AG08396 (cell line): Measurements from ENCODE around the gene AMFR.
A peak's percentile ranks its signal among the peaks of the same experiment; 100 is the strongest.

Experiments used
- DNase-seq: peaks from one replicate; pipeline ENCODE4 v3.0.0; 2012; ENCODE audit warnings: low spot score, mixed read lengths

The AMFR gene

GRCh38 chr16:56330476-56330875 is 94.9 kb downstream of the AMFR start:
- no peak for DNase-seq

- DNase-seq: no peak
These were observed 95.5 kb downstream of the AMFR start for GRCh38 chr16:56329887-56330286.

GRCh38 chr16:56328276-56329022 is 96.9 kb downstream of the AMFR start:
- no peak for DNase-seq

GRCh38 chr16:56327929-56328258 is 97.5 kb downstream of the AMFR start:
- DNase-seq: no peak

- no peak for DNase-seq
These were observed 98.0 kb downstream of the AMFR start for GRCh38 chr16:56327071-56327928.

- no peak for DNase-seq
These were observed 99.4 kb downstream of the AMFR start for GRCh38 chr16:56325956-56326355.

GRCh38 chr16:56324406-56324805 is 100.9 kb downstream of the AMFR start:
- no peak for DNase-seq

GRCh38 chr16:56321571-56321970 is 103.8 kb downstream of the AMFR start:
- no peak for DNase-seq

- DNase-seq: no peak
These were observed 104.4 kb downstream of the AMFR start for GRCh38 chr16:56320811-56321558.

GRCh38 chr16:56320056-56320455 is 105.3 kb downstream of the AMFR start:
- DNase-seq: no peak

GRCh38 chr16:56319376-56319775 is 106.0 kb downstream of the AMFR start:
- DNase-seq: no peak

GRCh38 chr16:56318827-56319140 is 106.6 kb downstream of the AMFR start:
- DNase-seq: no peak

GRCh38 chr16:56317998-56318826 is 107.1 kb downstream of the AMFR start:
- peak; percentile 95 for DNase-seq

- DNase-seq: no peak
These were observed 108.8 kb downstream of the AMFR start for GRCh38 chr16:56316545-56316944.

GRCh38 chr16:56315955-56316354 is 109.4 kb downstream of the AMFR start:
- no peak for DNase-seq

GRCh38 chr16:56314244-56314850 is 111.0 kb downstream of the AMFR start:
- no peak for DNase-seq

GRCh38 chr16:56312556-56312955 is 112.8 kb downstream of the AMFR start:
- DNase-seq: no peak

- no peak for DNase-seq
These were observed 113.4 kb downstream of the AMFR start for GRCh38 chr16:56312028-56312300.
